GM20000 (cell line): ENCODE results near the gene ADAMTS16.

ENCODE experiments used
- DNase-seq: peaks from one replicate; pipeline ENCODE4 v3.0.0; 2012; ENCODE audit warnings: low spot score
- TF ChIP-seq, protein P1 (sequence below): IDR thresholded peaks from 2 replicates; pipeline ENCODE4 v1.5.1; 2012; ENCODE audit warnings: mild to moderate bottlenecking, control low read depth; ENCODE audit errors: extremely low read depth, missing control alignments

ADAMTS16 gene

GRCh38 chr5:5116956-5117355 is 23.2 kb upstream of the ADAMTS16 start:
- no peak for DNase-seq
- TF ChIP-seq, protein P1, sequence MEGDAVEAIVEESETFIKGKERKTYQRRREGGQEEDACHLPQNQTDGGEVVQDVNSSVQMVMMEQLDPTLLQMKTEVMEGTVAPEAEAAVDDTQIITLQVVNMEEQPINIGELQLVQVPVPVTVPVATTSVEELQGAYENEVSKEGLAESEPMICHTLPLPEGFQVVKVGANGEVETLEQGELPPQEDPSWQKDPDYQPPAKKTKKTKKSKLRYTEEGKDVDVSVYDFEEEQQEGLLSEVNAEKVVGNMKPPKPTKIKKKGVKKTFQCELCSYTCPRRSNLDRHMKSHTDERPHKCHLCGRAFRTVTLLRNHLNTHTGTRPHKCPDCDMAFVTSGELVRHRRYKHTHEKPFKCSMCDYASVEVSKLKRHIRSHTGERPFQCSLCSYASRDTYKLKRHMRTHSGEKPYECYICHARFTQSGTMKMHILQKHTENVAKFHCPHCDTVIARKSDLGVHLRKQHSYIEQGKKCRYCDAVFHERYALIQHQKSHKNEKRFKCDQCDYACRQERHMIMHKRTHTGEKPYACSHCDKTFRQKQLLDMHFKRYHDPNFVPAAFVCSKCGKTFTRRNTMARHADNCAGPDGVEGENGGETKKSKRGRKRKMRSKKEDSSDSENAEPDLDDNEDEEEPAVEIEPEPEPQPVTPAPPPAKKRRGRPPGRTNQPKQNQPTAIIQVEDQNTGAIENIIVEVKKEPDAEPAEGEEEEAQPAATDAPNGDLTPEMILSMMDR, result no peak

GRCh38 chr5:5122776-5123175 is 17.4 kb upstream of the ADAMTS16 start:
- DNase-seq, result no peak
- TF ChIP-seq, protein P1, result no peak

DNA sequence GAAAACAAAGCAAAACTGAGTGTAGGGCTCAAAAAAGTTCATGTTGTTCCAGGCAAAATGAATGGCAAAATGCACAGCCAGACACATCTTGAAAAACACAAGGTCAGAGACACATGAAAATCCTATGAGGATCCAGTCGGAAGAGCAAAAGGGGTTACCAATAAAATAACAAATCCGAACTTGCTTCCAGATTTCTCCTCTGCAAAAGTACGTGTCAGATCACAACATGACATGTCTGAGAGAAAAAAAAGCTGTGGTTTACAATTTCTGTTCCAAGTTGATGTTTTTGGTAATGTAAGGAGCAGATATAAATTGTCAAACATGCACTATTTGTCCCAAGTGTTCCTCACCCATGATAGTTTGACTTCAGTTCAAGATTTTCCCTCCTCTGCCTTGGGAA is 15.9 kb upstream of the ADAMTS16 start:
- TF ChIP-seq, protein P1, result no peak
- DNase-seq, result no peak

DNA sequence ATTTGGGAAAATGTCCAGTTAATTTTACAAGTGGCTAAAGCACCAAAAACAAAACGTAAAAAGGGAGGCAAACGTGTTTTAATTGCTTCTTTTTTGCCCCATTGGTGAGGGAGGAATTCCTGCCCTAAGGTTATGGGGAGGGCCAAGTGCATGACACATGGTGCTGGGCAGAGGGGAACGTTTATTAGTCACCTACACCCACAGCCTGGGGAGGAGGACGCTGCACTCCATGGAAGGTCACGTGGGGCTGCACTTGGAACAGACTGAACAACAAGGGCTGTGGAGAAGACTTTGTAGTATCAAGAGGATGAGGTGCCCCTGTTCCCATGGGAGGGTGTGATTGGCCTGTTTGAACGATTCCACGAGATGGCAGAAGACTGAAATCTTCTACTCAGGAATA is 13.7 kb upstream of the ADAMTS16 start:
- DNase-seq, result no peak
- TF ChIP-seq, protein P1, result no peak

- TF ChIP-seq, protein P1, result no peak
- DNase-seq, result no peak
These were observed 11.4 kb upstream of the ADAMTS16 start for GRCh38 chr5:5128766-5129165.

- TF ChIP-seq, protein P1, result no peak
These were observed 7.9 kb upstream of the ADAMTS16 start for GRCh38 chr5:5132234-5132633.

GRCh38 chr5:5132693-5133295 is 7.3 kb upstream of the ADAMTS16 start:
- TF ChIP-seq, protein P1, result no peak
- DNase-seq, result no peak

More at GRCh38 chr5:5132234-5132633, 7.9 kb upstream of the ADAMTS16 start:
- DNase-seq, result no peak
